GM18867 (cell line): Measurements from ENCODE around the gene SYCE1L.
"Not testable (repeated sequence)": the region's sequence is repeated elsewhere in the genome, so short reads cannot be mapped to it uniquely, and the experiment has no call there.

ENCODE experiments used
- ATAC-seq: cut with Tn5 transposase; IDR thresholded peaks from one replicate; pipeline ENCODE4 v1.9.1; 2021; ENCODE audit warnings: mild to moderate bottlenecking, moderate library complexity; ENCODE audit not compliant: unreplicated experiment

The SYCE1L gene, protein sequence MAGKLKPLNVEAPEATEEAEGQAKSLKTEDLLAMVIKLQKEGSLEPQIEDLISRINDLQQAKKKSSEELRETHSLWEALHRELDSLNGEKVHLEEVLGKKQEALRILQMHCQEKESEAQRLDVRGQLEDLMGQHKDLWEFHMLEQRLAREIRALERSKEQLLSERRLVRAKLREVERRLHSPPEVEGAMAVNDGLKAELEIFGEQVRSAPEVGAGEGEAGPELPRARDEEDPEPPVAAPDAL

DNA sequence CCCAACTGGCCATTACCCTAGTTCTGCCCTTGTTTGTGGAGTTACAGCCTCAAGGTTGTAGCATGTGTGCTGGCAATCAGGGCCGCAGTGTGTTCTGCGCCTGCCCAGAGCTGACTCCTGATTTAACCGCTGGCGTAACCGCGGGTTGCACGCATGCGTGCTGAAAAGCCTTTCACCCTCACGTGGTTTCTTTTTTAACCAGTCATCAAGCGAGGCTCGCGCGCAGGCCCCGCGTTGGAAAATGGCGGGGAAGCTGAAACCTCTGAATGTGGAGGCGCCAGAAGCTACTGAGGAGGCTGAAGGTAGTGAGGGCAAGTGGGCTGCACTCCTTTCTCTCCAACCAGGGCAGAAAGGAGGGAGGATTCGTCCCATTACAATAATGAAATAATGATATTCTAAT is at the start of gene SYCE1L:
TSS of gene SYCE1L (plus strand) at position 198 of the 400 bp plus-strand sequence. CDS start at position 242, 44 bp downstream.
- ATAC-seq, result no peak

DNA sequence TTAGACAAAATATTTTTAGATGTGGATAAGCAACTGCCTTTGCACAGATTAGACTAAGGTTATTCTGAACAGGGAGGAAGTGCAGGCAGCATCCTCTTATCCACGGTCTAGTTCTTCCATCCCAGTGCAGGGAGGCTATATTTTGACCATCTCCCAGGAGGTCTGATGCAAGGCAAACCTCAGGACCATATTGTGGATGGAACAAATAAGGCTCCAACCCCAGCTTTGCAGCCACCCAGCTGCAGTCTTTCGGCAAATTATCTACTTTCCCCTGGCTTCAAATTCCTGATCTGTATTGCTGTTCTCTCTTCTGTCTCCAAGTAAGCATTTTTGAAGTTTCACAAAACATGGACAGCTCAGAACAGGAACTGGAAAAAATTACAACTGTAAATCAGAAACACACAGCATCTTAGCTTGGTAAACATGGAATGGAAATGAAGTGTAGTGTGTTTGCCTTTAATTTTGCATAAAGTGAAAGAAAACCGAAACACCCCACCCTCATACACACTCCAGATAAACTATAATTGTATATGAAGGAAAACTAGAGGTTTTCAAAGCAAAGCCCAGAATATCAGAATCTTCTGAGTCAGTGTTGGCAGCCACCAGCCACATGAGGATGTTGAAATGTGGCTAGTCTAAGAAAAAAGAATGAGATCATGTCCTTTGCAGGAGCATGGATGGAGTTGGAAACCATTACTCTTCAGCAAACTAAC is 41.7 kb upstream of the SYCE1L start:
- no peak for ATAC-seq

DNA sequence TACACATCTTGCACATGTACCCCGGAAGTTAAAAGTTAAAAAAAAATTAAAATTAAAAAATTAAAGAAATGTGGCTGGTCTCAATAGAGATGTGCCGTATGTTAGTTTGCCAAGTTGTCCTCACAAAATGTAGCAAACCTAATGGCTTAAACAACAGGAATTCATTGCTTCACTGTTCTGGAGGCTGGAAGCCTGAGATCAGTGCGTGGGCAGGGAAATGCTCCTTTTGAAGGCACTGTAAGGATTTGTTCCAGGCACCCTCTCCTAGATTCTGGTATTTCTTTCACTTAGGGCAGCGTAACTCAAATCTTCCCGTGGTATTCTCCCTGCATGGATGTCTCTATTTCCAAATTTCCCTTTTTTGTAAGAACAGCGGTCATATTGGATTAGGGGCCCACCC is 40.9 kb upstream of the SYCE1L start:
- ATAC-seq, result no peak

DNA sequence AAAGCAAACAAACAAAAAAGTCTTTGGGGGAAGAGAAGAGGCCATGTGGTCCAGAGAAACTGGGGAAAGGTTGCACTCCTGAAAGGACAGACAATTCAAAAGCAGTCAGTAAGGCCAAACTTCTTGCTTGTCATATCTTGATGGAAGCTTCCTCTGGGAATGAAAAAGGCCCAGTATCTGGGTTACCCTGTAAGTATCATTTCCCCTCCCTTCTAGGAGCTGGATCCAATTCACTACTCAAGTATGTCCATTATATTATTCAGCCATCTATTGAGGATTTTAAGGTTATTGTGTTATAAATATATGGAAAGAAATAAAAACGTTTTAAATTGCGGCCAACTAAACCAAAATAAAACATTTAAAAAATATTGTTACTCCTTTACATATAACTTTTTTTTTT is 34.2 kb upstream of the SYCE1L start:
- no peak for ATAC-seq

DNA sequence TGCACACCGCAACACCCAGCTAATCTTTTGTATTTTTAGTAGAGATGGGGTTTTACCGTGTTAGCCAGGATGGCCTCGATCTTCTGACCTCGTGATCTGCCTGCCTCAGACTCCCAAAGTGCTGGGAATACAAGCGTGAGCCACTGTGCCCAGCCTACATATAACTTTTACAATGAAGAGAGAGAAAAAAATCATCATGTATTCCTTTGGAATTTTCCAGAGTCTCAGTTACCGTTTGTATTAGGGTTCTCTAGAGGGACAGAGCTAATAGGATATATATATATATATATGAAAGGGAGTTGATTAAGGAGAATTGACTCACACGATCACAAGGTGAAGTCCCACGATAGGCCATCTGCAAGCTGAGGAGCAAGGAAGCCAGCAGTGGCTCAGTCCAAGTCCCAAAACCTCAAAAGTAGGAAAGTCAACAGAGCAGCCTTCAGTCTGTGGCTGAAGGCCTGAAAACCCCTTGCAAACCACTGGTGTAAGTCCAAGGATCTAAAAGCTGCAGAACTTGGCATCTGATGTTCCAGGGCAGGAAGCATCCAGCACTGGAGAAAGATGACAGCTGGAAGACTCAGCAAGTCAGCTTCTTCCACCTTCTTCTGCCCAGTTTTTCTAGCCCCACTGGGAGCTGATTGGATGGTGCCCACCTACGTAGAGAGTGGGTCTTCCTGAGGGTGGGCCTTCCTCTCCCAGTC is 33.5 kb upstream of the SYCE1L start:
- not testable (repeated sequence) for ATAC-seq

DNA sequence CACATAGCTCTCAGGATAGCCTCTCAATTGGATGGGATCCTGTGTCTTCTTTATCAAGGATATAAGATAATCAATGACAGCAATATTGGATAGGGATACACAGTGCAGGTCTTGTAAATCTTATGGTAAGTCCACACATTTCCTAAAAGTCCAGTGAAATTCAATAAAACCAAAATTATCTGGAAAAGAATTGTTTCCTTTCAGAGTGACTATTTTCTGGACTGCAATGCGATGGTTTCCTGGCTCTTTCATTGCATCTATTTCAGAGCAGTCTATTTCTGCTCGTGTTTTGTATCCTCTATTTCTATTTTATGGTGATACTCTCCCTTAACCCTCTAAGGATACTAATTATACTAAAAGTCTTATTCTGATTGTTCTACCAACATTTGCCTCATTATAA is 32.5 kb upstream of the SYCE1L start:
- no peak for ATAC-seq

DNA sequence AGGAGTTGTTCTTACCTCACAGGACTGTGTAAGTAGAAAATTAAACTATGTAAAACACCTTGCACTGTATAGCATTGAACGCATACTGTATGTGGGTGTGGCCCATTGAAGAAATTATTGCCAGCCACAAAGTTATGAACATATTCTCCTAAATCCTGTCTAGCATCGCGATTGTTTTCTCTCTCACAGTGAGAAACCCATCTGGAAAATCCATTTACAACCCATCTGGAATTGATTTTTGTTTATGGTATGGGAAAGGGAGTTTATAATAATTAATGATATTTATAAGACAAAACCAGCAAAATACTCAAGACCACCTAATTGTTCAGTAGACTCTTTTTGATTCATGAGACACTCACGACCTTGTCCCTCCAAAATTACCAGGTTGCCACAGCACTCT is 30.3 kb upstream of the SYCE1L start:
- ATAC-seq, result no peak

DNA sequence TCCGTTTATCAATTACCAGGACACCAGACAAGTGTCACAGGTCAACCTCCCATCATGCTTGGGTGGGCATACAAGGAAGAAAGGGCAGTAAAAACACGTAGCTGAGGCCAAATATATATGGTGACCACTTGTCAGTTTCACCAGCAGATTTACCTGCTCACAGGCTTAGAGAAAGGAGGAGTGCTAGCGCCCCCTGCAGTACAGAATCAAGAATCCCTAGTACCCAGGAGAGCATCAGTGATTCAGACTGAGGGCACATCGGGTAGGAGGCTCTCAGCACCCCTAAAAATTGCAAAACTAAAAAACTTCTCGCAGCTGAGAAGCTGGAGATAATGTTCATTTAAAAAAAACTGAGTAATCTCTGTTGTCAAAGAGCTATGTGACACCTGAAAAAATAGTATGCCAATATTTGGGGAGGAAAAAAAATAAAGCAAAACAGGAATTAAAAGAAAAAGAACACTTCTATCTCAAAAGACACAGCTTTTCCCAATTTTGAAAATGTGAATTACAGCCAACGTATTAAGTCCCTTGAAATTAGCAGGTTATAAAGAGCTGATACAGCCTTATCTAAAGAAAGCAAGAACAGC is 29.5 kb upstream of the SYCE1L start:
- ATAC-seq, result peak; percentile 84

DNA sequence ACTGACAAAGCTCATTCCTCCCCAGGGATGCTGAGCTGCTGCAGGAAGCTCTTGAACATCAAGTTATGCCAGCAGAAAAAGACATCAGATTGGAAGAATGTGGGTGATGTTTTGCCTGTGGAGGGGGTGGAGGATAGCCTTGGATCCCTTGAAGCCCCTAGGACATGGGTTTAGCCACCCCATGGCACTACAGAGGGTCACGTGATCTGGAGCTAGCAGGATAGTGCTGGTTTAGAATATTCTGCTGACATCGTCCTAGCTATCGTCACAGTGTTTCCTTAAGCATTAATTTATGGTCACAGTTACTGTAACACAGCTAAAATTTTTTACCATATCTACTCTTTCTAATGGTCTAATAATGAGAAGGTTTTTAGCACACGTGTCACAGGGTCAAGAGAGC is 28.4 kb upstream of the SYCE1L start:
- no peak for ATAC-seq

DNA sequence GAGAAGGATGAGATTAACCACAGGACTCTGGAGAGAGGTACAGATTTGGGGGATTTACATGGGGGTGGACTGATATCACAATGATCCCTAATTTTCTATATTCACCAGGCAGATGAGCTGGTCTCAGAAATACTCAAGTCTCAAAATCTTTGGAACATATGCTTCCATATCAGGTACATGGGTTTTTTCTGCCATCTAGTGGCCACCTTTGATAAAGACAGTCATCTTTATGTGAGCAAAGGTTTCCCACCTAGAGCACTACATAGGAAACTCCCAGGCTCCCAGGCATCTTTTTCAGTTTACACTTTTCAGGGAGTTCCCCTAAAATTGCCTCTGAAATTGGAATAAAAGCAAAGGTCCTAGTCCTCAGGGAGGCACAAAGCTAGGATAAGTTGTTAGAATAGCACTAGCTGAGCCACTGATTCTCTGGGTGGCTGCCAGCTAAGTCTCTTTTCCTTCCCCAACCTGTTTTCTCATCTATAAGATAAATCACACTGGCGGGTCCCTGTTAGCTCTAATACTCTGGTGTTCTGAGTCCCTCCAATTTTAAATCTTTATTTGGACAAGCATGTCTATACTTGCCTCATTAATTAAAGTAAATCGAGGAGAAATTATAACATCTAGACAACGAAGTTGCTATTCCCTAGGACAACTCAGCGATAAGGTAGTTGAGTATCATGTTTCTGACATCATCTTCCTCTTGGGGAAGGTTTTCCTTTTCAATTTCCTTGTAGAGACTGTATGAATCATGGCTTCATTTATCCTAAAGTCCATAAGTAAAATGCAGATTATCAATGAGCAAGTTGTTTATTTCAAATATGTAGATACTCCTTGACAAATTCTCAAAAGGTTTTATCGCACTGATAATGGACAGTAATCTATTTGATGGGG is 27.2 kb upstream of the SYCE1L start:
- peak; percentile 75 for ATAC-seq

DNA sequence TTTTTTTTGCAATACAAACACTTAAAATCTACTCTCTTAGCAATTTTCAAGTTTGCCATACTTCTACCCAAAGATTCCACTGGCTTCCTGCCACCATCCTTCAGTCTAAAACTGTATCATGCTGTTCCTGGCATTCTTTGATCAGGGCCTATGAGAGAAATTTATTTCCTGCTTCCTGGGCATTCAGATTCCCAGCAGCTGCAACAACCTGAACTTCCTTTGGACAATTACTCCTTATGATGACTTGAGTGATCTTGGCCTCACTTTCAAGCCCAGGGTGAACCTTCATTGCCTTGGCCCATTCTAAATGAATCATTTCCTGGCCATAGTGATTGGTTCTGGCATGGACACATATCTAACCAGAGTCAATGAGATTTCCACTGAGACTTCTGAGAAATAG is 26.3 kb upstream of the SYCE1L start:
- ATAC-seq, result no peak

DNA sequence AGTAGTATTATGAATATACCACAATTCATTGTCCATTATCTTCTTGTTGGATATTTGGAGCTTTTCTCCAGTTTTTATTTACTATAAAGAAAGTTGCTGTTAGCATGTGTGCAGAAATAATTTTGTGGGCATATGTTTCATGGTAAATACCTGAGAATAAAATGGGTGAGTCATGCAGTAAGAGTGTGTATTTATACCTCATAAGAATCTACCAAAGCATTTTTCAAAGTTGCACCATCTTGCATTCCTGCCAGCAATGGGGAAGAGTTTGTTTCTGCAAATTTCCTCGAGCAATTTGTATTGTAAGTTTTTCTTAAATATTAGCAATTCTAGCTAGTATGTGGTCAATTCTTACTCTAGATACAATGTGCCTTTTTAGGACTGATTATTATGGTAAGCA is 16.1 kb upstream of the SYCE1L start:
- ATAC-seq, result no peak

DNA sequence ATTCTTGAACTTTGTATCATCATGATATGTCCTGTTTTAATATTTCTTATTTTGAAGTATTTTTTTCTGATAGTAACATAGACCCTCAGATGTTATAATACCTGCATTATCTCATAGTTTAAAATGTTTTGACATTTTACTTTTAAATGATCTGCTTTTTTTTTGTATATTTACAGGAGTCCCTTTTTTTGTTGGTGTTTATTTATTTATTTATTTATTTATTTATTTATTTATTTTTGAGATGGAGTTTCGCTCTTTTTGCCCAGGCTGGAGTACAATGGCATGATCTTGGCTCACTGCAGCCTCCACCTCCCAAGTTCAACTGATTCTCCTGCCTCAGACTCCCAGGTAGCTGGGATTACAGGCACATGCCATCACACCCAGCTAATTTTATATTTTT is 12.9 kb upstream of the SYCE1L start:
- ATAC-seq, result not testable (repeated sequence)

DNA sequence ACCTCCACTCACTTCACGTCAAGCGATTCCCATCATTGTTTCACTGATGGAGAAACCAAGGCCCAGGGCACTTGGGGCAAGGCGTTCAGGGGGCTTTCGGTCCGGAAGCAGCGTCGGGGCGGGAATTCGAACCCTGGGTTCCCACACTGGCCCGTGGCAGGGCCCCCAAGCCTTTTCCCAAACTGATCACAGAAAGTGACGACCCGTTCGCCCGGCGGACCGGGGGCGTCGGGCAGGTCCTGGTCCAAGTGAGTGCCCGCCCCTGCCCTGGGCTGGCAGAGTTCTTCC is 9.1 kb upstream of the SYCE1L start:
- no peak for ATAC-seq

DNA sequence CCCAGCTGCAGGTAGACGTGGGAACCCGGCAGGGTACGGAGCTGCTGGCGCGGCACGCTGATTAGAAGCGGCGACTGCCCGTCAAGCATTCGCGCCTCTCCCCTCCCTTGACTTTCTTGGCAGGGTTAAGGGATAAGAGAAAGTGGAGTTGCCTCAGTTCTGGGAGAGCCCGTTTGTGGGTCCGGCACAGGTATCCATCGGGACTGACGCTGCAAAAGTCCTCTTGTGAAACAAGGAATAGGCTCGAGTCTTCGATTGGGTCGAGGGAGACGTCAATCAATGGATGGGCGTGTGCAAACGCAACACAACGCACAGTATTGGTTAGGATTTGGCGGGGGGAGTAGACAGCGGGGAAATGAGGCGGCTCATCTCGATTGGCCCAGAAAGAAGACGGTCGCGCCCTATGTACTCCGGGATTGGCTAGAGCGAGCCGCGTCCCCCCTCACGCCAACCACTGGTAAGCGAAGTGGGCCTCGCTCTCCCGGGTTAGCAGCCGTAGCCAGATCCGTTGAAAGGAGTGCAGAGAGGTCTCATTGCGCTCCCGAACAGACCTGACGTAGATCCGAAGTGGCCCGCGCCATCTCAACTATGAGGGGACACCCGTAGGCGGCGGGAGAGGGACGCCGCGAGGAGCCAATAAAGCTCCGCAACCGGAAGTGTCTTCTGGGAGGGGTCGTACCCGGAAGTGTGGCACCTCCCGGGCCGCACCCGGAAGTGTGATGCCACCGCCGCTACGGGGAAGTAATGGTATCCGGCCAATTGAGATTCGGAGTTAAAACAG is 8.5 kb upstream of the SYCE1L start, which contains the start of gene MON1B:
TSS of gene MON1B (plus strand) at position 713 of the 781 bp plus-strand sequence. CDS start 296 bp downstream, outside the sequence.
- ATAC-seq, result peak; percentile 96

DNA sequence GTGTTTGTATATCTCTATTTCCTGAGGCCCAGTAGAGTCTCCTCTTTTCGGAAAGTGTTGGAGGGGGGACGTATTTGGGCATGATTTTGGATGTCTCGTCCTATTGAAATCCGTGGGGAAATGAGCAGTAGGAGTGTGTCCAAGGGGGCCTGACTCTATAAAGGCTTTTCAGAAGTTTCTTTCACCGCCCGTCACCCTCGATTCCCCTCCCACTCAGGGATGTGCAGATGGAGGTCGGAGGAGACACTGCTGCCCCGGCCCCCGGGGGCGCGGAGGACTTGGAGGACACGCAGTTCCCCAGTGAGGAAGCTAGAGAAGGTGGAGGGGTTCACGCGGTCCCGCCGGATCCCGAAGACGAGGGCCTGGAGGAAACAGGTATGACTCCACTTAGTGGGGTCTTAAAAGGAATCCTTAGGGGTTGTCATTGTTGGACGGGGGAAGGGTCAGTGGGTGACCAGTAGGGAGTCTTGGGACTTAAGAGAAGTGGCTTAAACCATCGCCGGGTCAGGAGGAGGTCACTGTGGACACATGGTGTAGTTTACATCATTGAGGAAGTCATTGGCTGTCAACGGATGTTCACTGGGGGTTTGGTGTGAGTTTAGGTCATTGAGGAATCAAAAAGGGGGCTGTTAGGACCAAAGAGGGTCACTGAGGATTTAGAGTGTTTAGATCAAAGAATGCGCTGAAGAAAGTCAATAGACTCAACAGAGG is 7.8 kb upstream of the SYCE1L start:
- peak; percentile 0 for ATAC-seq

DNA sequence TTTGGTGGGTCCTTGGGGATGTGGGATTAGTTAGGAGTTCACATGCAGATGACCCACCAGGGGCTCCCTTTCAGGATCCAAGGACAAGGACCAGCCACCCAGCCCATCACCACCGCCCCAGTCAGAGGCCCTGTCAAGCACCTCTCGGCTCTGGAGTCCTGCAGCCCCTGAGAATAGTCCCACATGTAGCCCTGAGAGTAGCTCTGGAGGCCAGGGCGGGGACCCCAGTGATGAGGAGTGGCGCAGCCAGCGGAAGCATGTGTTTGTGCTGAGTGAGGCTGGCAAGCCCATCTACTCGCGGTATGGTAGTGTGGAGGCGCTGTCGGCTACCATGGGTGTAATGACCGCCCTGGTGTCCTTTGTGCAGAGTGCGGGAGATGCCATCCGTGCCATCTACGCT is 5.8 kb upstream of the SYCE1L start:
- no peak for ATAC-seq

DNA sequence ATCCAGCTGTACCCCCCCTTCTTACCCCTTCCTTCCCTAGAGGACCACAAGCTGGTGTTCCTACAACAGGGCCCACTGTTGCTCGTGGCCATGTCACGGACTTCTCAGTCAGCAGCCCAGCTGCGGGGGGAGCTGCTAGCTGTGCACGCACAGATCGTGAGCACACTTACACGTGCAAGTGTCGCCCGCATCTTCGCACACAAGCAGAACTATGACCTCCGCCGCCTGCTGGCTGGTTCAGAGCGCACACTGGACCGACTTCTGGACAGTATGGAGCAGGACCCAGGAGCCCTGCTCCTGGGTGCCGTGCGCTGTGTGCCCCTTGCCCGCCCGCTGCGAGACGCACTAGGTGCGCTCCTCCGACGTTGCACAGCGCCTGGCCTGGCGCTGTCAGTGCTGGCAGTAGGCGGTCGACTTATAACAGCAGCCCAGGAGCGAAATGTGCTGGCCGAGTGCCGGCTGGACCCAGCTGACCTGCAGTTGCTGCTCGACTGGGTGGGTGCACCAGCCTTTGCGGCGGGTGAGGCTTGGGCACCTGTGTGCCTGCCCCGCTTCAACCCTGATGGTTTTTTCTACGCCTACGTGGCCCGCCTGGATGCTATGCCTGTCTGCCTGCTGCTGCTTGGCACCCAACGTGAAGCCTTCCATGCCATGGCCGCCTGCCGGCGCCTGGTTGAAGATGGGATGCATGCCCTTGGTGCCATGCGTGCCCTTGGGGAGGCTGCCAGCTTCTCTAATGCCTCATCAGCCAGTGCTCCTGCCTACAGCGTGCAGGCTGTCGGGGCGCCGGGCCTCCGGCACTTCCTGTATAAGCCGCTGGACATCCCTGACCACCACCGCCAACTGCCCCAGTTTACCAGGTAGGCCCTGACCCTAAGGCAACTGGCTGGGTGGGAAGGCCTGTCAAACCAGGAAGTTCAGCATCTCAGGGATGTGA is 4.6 kb upstream of the SYCE1L start:
- no peak for ATAC-seq
